ENCODE measurements around the gene OCSTAMP. TPM values are rescaled to one million over a fixed set of nuclear protein-coding genes. Genes with fewer than 3 reads are reported as not detected.

The OCSTAMP gene
- total and polyA plus RNA-seq, 2 experiments from 2014 or later = not detected

DNA sequence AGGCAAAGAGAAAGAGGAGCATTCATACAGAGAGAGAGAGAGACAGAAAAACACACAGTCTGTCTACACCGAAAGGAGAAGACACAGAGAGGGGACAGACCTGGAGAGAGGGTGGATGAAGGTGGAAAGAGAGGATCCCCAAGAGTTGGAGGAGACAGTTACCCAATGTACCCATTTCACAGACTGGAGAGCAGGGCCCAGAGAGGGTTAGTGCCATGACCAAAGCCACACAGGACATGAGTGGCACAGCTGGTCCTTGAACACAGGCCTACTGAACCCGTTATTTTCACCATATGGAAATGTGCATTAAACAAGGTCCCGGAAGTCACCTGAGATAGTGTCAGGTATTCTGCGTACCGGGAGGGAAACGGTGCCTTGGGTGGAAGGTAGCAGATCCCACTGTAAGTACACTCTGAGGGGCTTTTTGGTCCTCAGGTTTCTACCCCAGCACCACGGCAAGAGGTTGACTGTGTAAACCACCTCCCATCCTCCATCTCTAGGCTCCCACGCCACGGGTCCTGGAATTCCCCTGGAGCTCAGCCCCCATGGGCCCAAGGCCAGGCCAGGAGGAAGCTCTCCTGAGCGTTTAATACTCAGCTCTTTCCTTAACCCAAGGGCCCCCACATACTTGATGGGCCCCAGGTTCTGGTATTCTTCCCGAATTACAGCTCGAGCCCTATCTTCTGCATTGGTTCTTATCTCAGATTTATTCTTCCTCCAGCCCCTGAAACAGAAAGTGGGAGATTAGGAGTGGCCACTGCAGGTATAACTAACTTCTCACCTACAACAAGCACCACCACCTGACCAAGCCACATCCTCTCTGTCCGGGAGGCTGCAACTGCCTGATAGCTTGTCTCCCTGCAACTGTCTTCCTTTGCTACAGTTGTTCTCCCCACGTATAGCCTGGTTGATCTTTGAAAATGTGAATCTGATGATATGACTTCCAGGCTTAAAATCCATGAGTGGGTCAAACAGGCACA, 38.4 kb upstream of the OCSTAMP start:
- no peak overlapping the region for H3K4me3 ChIP-seq
- H3K9me2 ChIP-seq (replicated peaks; ENCODE audit: insufficient read depth) = no peaks in the 10 kb centered on the region
- no peak overlapping the region for H3K4me2 ChIP-seq
- no peaks in the 10 kb centered on the region for H4K20me1 ChIP-seq (ENCODE audit: insufficient read depth, poor library complexity, severe bottlenecking)
- H3K27ac ChIP-seq = no peak overlapping the region
- DNase-seq (ENCODE audit: low spot score) = no peak
- no peaks in the 10 kb centered on the region for H3K4me1 ChIP-seq (ENCODE audit: insufficient read depth)
- no peaks in the 10 kb centered on the region for H3K27me3 ChIP-seq
- no peaks in the 10 kb centered on the region for H3K9me3 ChIP-seq (ENCODE audit: low read depth)
- no peak overlapping the region for H2AFZ ChIP-seq
- TF ChIP-seq, protein P1, sequence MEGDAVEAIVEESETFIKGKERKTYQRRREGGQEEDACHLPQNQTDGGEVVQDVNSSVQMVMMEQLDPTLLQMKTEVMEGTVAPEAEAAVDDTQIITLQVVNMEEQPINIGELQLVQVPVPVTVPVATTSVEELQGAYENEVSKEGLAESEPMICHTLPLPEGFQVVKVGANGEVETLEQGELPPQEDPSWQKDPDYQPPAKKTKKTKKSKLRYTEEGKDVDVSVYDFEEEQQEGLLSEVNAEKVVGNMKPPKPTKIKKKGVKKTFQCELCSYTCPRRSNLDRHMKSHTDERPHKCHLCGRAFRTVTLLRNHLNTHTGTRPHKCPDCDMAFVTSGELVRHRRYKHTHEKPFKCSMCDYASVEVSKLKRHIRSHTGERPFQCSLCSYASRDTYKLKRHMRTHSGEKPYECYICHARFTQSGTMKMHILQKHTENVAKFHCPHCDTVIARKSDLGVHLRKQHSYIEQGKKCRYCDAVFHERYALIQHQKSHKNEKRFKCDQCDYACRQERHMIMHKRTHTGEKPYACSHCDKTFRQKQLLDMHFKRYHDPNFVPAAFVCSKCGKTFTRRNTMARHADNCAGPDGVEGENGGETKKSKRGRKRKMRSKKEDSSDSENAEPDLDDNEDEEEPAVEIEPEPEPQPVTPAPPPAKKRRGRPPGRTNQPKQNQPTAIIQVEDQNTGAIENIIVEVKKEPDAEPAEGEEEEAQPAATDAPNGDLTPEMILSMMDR (IDR thresholded peaks at IDR 0.05; ENCODE audit: poor library complexity) = no peak
- no peak for TF ChIP-seq EZH2 (IDR thresholded peaks at IDR 0.05; ENCODE audit: borderline replicate concordance)
- TF ChIP-seq EZH2phosphoT487 (IDR thresholded peaks at IDR 0.05; ENCODE audit: low read depth, severe bottlenecking, unreplicated experiment) = no peak
- no peaks in the 10 kb centered on the region for H3K79me2 ChIP-seq
- H3K36me3 ChIP-seq (replicated peaks; ENCODE audit: insufficient read depth, low read depth) = no peaks in the 10 kb centered on the region
- 91% methylated on average over 14 of the region's 14 CpGs for WGBS (ENCODE audit: low lambda C conversion rate, missing lambda C conversion rate)

DNA sequence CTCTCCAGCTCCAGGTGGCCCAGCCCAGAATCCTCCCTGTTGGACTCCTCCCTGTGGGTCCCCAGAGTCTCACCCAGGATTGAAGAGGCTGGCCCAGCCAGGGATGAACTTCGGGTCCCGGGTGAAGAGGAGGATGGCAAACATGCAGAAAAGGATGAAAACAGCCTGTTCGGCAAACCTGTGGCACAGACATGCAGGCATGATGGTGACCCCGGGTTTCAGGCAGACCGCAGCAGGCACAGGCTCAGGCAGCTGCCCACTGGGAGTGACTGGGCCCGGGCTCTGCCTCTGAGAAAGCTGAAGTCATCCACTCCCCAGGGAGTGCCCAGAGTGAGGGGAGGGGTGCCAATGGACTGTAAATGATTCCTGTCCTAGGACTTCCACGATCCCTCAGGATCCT, 37.5 kb upstream of the OCSTAMP start:
- H3K27me3 ChIP-seq = no peaks in the 10 kb centered on the region
- no peaks in the 10 kb centered on the region for H3K79me2 ChIP-seq
- no peaks in the 10 kb centered on the region for H4K20me1 ChIP-seq (ENCODE audit: insufficient read depth, poor library complexity, severe bottlenecking)
- H3K27ac ChIP-seq = no peak overlapping the region
- TF ChIP-seq, protein P1 (IDR thresholded peaks at IDR 0.05; ENCODE audit: poor library complexity) = no peak
- TF ChIP-seq EZH2 (IDR thresholded peaks at IDR 0.05; ENCODE audit: borderline replicate concordance) = no peak
- no peak for TF ChIP-seq EZH2phosphoT487 (IDR thresholded peaks at IDR 0.05; ENCODE audit: low read depth, severe bottlenecking, unreplicated experiment)
- H3K36me3 ChIP-seq (replicated peaks; ENCODE audit: insufficient read depth, low read depth) = no peaks in the 10 kb centered on the region
- no peaks in the 10 kb centered on the region for H3K9me2 ChIP-seq (replicated peaks; ENCODE audit: insufficient read depth)
- no peaks in the 10 kb centered on the region for H3K4me1 ChIP-seq (ENCODE audit: insufficient read depth)
- WGBS (ENCODE audit: low lambda C conversion rate, missing lambda C conversion rate) = 79% methylated on average over 7 of the region's 7 CpGs
- no peak for DNase-seq (ENCODE audit: low spot score)
- H3K4me3 ChIP-seq = no peak overlapping the region
- H2AFZ ChIP-seq = no peak overlapping the region
- H3K4me2 ChIP-seq = no peak overlapping the region
- no peaks in the 10 kb centered on the region for H3K9me3 ChIP-seq (ENCODE audit: low read depth)

DNA sequence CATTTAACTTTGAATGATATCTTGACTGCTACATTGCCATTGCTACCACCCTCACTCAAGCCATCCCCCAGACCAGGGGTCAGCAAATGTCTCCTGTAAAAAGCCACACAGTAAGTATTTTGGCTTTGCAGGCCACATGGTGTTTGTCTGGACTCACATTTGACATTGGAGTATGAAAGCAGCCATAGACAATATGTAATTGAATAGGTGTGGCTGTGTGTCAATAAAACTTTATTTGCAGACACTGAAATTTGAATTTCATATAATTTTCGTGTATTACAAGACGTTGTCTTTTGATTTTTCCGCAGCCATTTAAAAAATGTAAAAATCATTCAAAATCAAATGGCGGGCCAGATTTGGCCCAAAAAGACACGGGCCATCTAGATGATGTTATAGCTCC, 36.3 kb upstream of the OCSTAMP start:
- H3K9me3 ChIP-seq (ENCODE audit: low read depth) = no peaks in the 10 kb centered on the region
- H3K9me2 ChIP-seq (replicated peaks; ENCODE audit: insufficient read depth) = no peaks in the 10 kb centered on the region
- no peaks in the 10 kb centered on the region for H3K36me3 ChIP-seq (replicated peaks; ENCODE audit: insufficient read depth, low read depth)
- H3K27me3 ChIP-seq = no peaks in the 10 kb centered on the region
- no peaks in the 10 kb centered on the region for H4K20me1 ChIP-seq (ENCODE audit: insufficient read depth, poor library complexity, severe bottlenecking)
- 96% methylated on average over 5 of the region's 5 CpGs for WGBS (ENCODE audit: low lambda C conversion rate, missing lambda C conversion rate)
- H3K4me1 ChIP-seq (ENCODE audit: insufficient read depth) = no peaks in the 10 kb centered on the region
- H3K27ac ChIP-seq = no peak overlapping the region
- H3K4me3 ChIP-seq = no peak overlapping the region
- no peak overlapping the region for H2AFZ ChIP-seq
- no peaks in the 10 kb centered on the region for H3K79me2 ChIP-seq
- H3K4me2 ChIP-seq = no peak overlapping the region
- TF ChIP-seq EZH2 (IDR thresholded peaks at IDR 0.05; ENCODE audit: borderline replicate concordance) (no peak), EZH2phosphoT487 (IDR thresholded peaks at IDR 0.05; ENCODE audit: low read depth, severe bottlenecking, unreplicated experiment) (no peak)
- TF ChIP-seq, protein P1 (IDR thresholded peaks at IDR 0.05; ENCODE audit: poor library complexity) = no peak
- DNase-seq (ENCODE audit: low spot score) = no peak

All from hepatocyte (in vitro differentiated cells).